ENCODE measurements around the gene SEMA4D.

SEMA4D gene

GRCh38 chr9:89513837-89514236 lies 15.9 kb upstream of the SEMA4D start:
- H3K27ac ChIP-seq = no peak overlapping the region
- no peak for TF ChIP-seq CTCF (conservative IDR thresholded peaks at IDR 0.05)

- no peak for TF ChIP-seq CTCF (conservative IDR thresholded peaks at IDR 0.05)
- H3K27ac ChIP-seq = no peak overlapping the region
These were observed 14.5 kb upstream of the SEMA4D start for GRCh38 chr9:89512382-89512781.

GRCh38 chr9:89508951-89509615 lies 11.2 kb upstream of the SEMA4D start:
- H3K27ac ChIP-seq = no peak overlapping the region
- TF ChIP-seq CTCF (conservative IDR thresholded peaks at IDR 0.05) = no peak

GRCh38 chr9:89505911-89506310 lies 8.0 kb upstream of the SEMA4D start:
- TF ChIP-seq CTCF (conservative IDR thresholded peaks at IDR 0.05) = no peak
- no peak overlapping the region for H3K27ac ChIP-seq

GRCh38 chr9:89505048-89505447 lies 7.1 kb upstream of the SEMA4D start:
- no peak overlapping the region for H3K27ac ChIP-seq
- no peak for TF ChIP-seq CTCF (conservative IDR thresholded peaks at IDR 0.05)

GRCh38 chr9:89502671-89503070 lies 4.8 kb upstream of the SEMA4D start:
- no peak for TF ChIP-seq CTCF (conservative IDR thresholded peaks at IDR 0.05)
- H3K27ac ChIP-seq = no peak overlapping the region

GRCh38 chr9:89502038-89502601 lies 4.2 kb upstream of the SEMA4D start:
- H3K27ac ChIP-seq = no peak overlapping the region
- no peak for TF ChIP-seq CTCF (conservative IDR thresholded peaks at IDR 0.05)

Data from VCaP (cell line).